ENCODE results near the gene TCERG1L.

GRCh38 chr10:131117416-131118212 lies 193.9 kb downstream of the TCERG1L start:
- TF ChIP-seq GATA2 (IDR thresholded peaks at IDR 0.05; ENCODE audit: low read depth, low read length) (no peak), GATA3 (IDR thresholded peaks at IDR 0.05; ENCODE audit: low read depth, low read length) (no peak)
